Peyer's patch (tissue), 4 donors: ENCODE data around the gene NDUFS8.

ENCODE experiments used
- POLR2A ChIP-seq, 2 donors: fragments of 450-650 bp; IDR thresholded peaks; one replicate each; pipeline ENCODE4 v1.5.1; 2017; ENCODE audit warnings: antibody characterized with exemption in 2 of 2, mild to moderate bottlenecking in 2 of 2, moderate library complexity in 2 of 2
- TF ChIP-seq, protein P1 (sequence below), 6 experiments: fragments of 450-650 bp in 4 of 6; fragments of 200-600 bp in 2 of 6; sonication (generic) in 1 of 6; IDR thresholded peaks; one replicate each; pipeline ENCODE4 v1.5.1; 2017 to 2019; ENCODE audit warnings: antibody characterized with exemption in 6 of 6, mild to moderate bottlenecking in 3 of 6, moderate library complexity in 1 of 6

DNA sequence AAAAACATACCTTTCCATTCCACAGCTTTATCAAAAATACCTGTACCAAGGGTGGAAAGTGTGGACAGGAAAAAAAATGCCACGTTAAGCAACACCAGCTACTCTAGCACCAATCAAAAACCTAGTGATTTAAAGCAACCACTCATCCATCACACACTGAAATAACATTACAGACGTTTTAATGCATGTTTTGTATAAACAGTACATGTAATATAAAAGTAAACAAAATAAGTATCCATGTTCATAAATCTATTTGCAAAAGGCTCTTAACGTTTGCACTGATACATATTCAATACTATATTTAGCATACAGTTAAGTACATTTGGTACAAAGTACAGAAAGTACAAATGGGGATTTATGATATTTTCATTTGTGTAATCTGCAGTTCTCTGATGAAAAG lies 52.0 kb downstream of the NDUFS8 start:
- TF ChIP-seq, protein P1, sequence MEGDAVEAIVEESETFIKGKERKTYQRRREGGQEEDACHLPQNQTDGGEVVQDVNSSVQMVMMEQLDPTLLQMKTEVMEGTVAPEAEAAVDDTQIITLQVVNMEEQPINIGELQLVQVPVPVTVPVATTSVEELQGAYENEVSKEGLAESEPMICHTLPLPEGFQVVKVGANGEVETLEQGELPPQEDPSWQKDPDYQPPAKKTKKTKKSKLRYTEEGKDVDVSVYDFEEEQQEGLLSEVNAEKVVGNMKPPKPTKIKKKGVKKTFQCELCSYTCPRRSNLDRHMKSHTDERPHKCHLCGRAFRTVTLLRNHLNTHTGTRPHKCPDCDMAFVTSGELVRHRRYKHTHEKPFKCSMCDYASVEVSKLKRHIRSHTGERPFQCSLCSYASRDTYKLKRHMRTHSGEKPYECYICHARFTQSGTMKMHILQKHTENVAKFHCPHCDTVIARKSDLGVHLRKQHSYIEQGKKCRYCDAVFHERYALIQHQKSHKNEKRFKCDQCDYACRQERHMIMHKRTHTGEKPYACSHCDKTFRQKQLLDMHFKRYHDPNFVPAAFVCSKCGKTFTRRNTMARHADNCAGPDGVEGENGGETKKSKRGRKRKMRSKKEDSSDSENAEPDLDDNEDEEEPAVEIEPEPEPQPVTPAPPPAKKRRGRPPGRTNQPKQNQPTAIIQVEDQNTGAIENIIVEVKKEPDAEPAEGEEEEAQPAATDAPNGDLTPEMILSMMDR (IDR thresholded peaks at IDR 0.05) = no peak
- TF ChIP-seq POLR2A (IDR thresholded peaks at IDR 0.05) = no peak
